Hypothalamus (tissue), 51 donors: ENCODE data around the gene EFEMP1.

Source experiments
- DNase-seq, 51 donors: peaks; one replicate each; lab custom pipeline; 2025; lab: John Stamatoyannopoulos, UW

EFEMP1 gene

GRCh38 chr2:55874338-55874737 is 49.2 kb downstream of the EFEMP1 start:
- DNase-seq: no peak

GRCh38 chr2:55871637-55872036 is 51.9 kb downstream of the EFEMP1 start:
- no peak for DNase-seq

DNA sequence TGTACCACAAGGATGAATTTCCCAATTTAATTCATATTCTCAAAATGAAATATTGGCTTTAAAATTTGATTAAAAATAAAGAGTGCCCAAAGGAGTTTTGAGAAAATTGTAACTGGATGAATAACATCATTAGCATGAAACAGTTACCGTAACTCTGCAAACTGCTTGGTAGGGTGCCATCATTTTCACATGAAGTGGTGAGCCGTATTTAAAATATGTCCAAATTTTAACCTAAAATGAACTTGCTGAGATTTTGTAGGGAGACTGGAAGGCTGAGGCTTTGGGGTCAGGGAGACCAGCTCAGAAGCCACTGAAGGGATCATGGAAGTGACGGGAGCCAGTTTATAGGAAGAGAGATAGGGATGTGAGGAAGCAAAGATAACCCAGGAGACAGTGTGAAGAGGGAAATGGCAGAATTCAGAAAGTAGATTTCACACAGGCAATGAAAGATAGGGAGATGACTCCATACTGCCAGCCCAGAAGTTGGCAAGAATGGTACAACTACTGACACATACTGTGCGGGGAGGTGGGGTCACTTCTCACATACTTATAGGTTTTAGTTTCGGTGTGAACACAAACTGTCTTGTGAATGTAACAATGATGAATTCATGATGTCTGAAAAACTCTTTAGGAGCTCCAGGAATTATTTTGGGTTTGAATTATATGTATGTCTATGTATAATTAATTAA is 53.8 kb downstream of the EFEMP1 start:
- no peak for DNase-seq

DNA sequence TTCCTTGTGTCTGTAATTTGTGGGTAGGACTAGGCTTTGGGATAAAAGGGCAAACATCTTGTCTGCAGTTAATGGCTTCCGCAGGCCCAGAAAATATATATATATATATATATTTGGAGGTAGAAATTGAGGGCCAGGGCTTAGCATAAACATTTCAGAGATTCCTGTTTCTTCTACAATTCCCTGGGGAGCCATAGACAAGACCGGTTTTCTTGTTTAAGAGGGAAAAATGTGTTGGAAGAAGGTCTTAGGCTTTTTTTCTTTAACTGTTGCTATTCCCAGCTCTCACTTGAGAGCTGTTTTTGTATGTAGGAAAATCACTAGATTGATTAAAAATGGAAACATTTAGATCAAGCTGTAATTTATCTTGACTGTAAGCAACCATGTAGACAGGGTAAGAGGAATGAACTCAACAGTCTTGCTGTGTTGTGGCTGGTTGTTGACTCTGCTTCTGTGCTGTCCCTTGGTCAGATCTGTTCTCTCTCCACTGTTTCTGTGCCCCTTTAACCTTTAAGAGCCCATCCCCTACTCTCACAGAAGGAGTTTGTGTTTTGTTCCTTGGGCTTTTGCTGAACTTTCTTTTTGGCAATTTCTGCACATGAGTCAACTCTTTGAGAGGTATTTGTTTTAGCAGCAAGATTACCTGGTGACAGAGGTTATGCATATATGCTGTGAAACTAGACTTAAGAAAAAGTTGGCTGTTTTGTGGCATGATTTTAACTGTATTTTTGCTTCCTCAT is 58.3 kb downstream of the EFEMP1 start:
- no peak for DNase-seq

DNA sequence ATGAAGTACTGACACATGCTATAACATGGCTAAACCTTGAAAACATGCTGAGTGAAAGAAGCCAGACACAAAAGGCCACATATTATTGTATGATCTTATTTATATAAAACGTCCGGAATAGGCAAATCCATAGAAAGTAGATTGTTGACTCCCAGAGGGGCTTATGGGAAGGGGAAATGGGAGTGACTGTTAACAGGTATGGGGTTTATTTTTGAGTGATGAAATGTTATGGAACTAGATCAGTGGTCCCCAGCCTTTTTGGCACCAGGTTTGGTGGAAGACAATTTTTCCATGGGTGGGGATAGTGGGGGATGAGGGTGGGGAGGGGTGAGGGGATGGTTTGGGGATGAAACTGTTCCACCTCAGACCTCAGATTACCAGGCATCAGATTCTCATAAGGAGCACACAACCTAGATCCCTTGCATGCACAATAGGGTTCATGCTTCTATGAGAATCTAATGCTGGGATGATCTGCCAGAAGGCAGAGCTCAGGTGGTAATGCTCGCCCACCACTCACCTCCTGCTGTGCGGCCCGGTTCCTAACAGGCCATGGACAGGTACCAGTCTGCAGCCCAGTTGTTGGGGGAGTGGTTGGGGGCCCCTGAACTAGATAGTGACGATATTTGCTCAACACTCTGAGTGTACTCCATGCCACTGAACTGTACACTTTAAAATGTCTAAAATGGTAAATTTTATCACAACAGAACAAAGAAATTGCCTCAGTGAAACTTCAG is 59.1 kb downstream of the EFEMP1 start:
- no peak for DNase-seq

DNA sequence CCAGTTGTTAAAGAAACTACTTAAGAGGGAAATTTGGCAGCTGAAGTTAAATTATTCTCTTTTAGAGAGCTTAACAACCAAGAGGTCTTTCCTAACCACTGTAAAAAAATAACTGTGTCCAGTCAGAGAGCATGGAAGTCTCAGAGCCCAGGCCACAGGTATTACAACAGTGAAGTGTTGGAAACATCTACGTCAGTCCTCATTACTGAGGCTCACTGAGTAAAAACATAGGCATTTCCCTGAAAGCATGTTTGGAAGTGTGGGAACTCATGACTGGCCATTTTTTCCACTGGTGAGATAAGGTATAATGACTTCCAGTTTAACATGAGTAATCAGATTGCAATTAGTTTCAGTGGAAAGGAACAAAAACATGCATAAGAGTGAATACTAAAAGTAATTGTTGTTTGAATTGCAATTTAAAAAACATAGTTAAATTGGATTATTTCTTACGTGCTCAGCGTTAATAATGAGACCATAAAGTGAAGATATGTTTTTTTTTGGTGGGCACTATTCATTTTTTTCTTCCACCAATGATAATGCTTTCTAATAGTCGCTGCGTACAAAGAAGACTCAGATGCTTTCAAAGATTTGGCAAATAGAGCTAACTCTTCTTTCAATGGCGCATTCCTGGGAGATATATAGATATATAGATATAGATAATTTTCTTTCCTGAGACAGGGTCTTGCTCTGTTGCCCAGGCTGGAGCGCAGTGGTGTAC is 60.8 kb downstream of the EFEMP1 start:
- peak in 1 of 51 donors; percentile 6 for DNase-seq

DNA sequence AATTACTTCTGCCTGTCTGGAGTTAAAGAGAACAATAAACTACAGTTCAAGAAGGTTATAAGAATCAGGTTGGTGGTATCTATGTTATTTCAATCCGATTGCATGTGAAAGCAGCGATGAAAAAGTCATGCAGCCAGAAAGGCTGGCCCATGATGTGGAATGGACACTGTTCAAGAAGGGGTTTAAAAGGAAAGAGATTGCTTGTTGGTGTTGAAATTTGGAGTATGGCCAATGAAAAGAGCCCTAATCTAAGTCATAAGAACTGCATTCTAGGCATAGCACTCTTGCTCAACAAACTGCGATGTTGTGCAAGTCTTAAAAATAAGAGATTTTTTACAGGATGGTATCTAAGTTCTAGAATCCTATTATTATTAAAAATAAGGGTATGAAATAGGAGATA is 61.3 kb downstream of the EFEMP1 start:
- no peak for DNase-seq

DNA sequence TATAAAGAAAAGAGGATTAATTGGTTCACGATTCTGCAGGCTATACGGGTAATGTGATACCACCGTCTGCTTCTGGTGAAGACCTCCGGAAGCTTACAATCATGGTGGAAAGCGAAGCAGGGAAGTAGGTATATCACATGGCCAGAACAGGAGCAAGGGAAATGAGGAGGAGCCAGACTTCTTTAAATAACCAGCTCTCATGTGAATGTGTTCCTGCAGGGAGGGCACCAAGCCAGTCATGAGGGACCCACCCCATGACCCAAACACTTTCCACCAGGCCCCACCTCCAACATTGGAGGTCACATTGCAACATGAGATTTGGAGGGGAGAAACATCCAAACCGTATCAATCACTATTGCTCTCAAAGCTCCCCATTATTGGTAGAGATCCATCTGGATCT is 61.8 kb downstream of the EFEMP1 start:
- DNase-seq: no peak

- no peak for DNase-seq
These were observed 62.8 kb downstream of the EFEMP1 start for GRCh38 chr2:55860832-55861231.

DNA sequence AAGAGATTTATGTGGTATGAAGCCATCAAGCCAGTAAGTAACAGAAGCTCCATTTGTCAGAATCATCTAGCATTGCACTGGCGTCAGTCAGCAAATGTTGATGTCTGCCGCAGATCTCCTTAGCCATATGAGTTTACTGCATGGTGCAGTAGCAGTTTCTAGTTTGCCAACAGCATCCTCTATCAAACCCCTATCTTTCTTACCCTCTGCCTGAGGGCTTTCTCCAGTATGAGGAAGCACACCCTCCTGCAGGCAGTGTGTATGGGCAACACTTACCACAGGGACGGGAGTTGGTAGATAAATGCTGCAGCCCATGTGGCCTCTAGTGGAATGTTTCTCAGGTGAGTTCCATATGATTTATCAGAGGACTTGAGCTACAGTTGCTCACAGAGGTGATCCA is 63.7 kb downstream of the EFEMP1 start:
- no peak for DNase-seq

- no peak for DNase-seq
These were observed 65.8 kb downstream of the EFEMP1 start for GRCh38 chr2:55857766-55858165.

- no peak for DNase-seq
These were observed 66.6 kb downstream of the EFEMP1 start for GRCh38 chr2:55856936-55857335.

- no peak for DNase-seq
These were observed 75.5 kb downstream of the EFEMP1 start for GRCh38 chr2:55848096-55848495.

- DNase-seq: no peak
These were observed 77.2 kb downstream of the EFEMP1 start for GRCh38 chr2:55846426-55846825.

- DNase-seq: no peak
These were observed 78.6 kb downstream of the EFEMP1 start for GRCh38 chr2:55844986-55845385.

GRCh38 chr2:55843994-55844345 is 79.6 kb downstream of the EFEMP1 start:
- DNase-seq: no peak

- no peak for DNase-seq
These were observed 80.2 kb downstream of the EFEMP1 start for GRCh38 chr2:55843096-55843993.

- no peak for DNase-seq
These were observed 81.5 kb downstream of the EFEMP1 start for GRCh38 chr2:55842046-55842445.

- DNase-seq: no peak
These were observed 83.1 kb downstream of the EFEMP1 start for GRCh38 chr2:55840460-55840859.

- peak in 1 of 51 donors; percentile 59 for DNase-seq
These were observed 84.3 kb downstream of the EFEMP1 start for GRCh38 chr2:55839182-55839819.
